HUES64 (cell line): ENCODE results near the gene GPATCH8.
"Not testable (repeated sequence)": the region's sequence is repeated elsewhere in the genome, so short reads cannot be mapped to it uniquely, and the experiment has no call there.

Experiments
- H3K27ac ChIP-seq: 2 replicates; pipeline ENCODE4 v1.7.0; 2013; ENCODE audit warnings: low read depth, low read length, inconsistent platforms
- H3K27me3 ChIP-seq: 2 replicates; pipeline ENCODE4 v1.6.1; 2013; ENCODE audit warnings: mild to moderate bottlenecking, low read length; ENCODE audit not compliant: insufficient read depth
- H3K36me3 ChIP-seq: 2 replicates; pipeline ENCODE4 v1.6.1; 2013; ENCODE audit warnings: mild to moderate bottlenecking, low read length; ENCODE audit not compliant: insufficient read depth
- H3K4me1 ChIP-seq: 2 replicates; pipeline ENCODE4 v1.6.1; 2013; ENCODE audit warnings: mild to moderate bottlenecking, low read length, moderate library complexity; ENCODE audit not compliant: insufficient read depth
- H3K4me3 ChIP-seq: 2 replicates; pipeline ENCODE4 v1.5.1; 2013; ENCODE audit warnings: mild to moderate bottlenecking, low read length, moderate library complexity
- H3K9ac ChIP-seq: 2 replicates; pipeline ENCODE4 v1.6.1; 2013; ENCODE audit warnings: mild to moderate bottlenecking, low read depth, low read length
- H3K9me3 ChIP-seq: 2 replicates; pipeline ENCODE4 v1.6.1; 2013; ENCODE audit warnings: low read depth, low read length; ENCODE audit not compliant: insufficient read depth
- WGBS: fragments of 150-250, 120-280 bp; methylation state at CpG from one replicate; pipeline ENCODE4 v1.1.7; 2013; ENCODE audit warnings: missing lambda C conversion rate; 5-methylcytosine and 5-hydroxymethylcytosine counted together

GPATCH8 gene

DNA sequence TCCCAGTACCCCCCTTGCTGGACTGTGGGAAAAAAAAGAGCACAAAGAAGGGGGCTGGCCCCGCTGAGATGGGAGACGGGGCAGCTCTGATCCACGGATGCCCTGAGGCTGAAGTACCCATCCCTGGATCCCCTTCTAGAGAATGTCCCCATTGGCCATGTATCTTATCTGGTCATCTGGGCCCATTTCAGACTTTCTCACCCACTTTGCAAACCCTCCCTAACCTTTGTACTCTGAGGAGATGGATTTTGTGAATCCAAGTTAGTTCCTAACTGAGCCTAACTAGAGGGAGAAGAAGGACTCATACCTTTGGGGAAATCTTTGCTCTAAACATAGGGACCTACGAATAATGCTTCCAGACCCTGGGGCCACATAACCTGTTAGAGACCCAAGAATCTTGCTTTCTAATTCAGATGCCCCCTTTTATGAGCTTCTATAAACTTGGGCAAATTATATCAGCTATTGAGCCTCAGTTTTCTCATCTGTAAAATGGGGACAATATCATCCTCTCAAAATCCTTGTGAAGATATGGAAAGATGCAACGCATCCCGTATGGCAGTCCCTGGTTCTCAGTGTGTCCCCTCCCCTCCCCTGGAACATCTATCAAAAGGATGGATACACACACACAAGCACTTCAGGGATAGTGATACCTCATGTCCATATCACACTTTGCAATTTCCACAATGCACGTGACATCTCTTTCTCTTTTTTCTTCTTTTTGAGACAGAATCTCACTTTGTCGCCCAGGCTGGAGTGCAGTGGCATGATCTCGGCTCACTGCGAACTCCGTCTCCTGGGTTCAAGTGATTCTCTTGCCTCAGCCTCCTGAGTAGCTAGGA is 37.3 kb upstream of the GPATCH8 start:
- 45% methylated on average over 11 of the region's 11 CpGs for WGBS
- Histone ChIP-seq H3K4me1 (peaks cover 48% of the 10 kb centered on the region), H3K9ac (no peak overlapping the region), H3K27ac (peak overlapping the region; percentile 95), H3K9me3 (no peaks in the 10 kb centered on the region), H3K27me3 (peaks cover 81% of the 10 kb centered on the region), H3K36me3 (no peaks in the 10 kb centered on the region), H3K4me3 (peak overlapping the region; percentile 14; the same call in 1 of the 2 replicates)

DNA sequence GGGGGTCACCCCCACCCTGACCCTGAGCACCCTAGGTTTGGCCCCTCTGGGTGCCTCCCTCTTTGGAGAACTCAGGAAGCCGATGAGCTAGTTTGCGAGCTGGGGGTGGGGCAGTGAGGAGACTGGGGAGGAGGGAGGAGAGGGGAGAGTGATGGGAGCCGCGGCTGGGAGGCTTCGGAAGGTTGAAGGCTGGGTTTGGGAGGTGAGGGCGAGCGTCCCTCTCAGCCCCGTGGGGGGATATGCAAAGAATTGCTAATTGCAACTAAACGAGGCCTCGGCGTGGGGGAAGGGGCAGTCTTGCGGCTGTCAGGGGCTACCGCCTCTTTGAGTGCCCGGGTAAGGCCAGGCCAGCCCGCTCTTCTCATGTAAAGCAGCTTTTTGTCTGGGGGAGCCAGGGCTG is 36.5 kb upstream of the GPATCH8 start:
- H3K4me3 ChIP-seq: peak overlapping the region; percentile 20; the same call in 1 of the 2 replicates
- peaks cover 43% of the 10 kb centered on the region for H3K4me1 ChIP-seq
- H3K9me3 ChIP-seq: no peaks in the 10 kb centered on the region
- no peaks in the 10 kb centered on the region for H3K36me3 ChIP-seq
- peaks cover 74% of the 10 kb centered on the region for H3K27me3 ChIP-seq
- 1% methylated on average over 15 of the region's 15 CpGs for WGBS
- peak overlapping the region; percentile 95 for H3K27ac ChIP-seq
- H3K9ac ChIP-seq: no peak overlapping the region

DNA sequence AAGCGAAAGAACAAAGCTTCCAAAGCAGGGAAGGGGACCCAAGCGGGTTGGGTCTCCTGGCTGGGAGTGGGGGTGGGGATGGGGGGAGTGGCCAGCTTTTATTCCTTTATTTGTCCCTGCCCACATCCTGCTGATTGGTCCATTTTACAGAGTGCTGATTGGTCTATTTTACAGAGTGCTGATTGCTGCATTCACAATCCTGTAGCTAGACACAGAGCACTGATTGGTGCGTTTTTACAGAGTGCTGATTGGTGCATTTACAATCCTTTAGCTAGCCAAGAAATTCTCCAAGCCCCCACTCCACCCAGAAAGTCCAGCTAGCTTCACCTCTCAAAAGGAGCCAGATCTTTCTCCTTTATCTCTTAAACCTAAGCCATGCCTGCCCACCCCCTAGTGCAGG is 34.7 kb upstream of the GPATCH8 start:
- not testable (repeated sequence) for H3K9ac ChIP-seq, H3K9me3 ChIP-seq, H3K27ac ChIP-seq, H3K4me3 ChIP-seq, H3K36me3 ChIP-seq
- H3K27me3 ChIP-seq: peaks cover 64% of the 10 kb centered on the region
- peaks cover 36% of the 10 kb centered on the region for H3K4me1 ChIP-seq
- whole genome bisulfite sequencing: 92% methylated on average over 3 of the region's 3 CpGs

DNA sequence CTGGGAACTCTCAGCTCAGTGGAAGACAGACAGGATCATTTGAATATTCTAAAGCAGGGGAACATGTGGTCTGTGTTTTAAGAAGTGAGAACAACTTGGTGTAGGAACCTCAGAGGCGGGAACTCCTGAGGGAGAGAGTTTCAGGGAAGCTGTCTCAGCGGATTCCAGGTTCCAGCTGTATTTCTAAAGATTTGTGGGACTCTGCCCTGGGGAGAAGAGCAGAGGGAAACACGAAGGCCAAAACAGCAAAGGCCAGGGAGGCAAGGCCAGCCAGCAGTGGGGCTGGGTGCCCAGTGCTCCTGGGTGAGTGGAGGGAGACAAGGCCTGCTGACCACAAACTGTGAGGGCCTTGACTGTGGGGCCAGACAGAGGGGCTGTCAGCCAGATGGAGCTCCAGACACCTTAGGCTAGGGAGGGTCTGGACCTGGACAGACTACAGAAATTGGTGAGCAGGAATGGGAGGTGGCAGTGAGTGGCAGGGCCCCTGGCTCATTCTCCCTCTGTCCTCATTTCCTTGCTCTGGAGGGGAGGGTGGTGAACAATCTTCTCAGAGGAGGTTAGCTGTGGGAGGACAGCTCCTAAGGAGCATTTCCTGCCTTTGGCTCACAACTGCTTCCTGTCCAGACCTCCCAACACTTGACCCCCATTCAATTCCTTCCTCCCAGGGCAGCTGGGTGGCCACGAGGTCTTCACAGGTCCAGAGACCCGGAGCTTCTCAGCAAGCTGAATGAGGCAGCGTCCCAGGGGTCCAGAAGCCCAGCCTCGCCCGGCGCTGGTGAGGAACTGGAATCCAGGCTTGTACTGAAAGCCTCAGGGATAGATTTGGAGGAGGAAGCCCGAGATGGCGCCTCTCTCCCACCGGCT is 33.1 kb upstream of the GPATCH8 start:
- H3K27ac ChIP-seq: no peak overlapping the region
- H3K27me3 ChIP-seq: peaks cover 49% of the 10 kb centered on the region
- no peak overlapping the region for H3K4me3 ChIP-seq
- peaks cover 22% of the 10 kb centered on the region for H3K4me1 ChIP-seq
- WGBS: 60% methylated on average over 12 of the region's 12 CpGs
- H3K9ac ChIP-seq: no peak overlapping the region
- no peaks in the 10 kb centered on the region for H3K9me3 ChIP-seq
- no peaks in the 10 kb centered on the region for H3K36me3 ChIP-seq

DNA sequence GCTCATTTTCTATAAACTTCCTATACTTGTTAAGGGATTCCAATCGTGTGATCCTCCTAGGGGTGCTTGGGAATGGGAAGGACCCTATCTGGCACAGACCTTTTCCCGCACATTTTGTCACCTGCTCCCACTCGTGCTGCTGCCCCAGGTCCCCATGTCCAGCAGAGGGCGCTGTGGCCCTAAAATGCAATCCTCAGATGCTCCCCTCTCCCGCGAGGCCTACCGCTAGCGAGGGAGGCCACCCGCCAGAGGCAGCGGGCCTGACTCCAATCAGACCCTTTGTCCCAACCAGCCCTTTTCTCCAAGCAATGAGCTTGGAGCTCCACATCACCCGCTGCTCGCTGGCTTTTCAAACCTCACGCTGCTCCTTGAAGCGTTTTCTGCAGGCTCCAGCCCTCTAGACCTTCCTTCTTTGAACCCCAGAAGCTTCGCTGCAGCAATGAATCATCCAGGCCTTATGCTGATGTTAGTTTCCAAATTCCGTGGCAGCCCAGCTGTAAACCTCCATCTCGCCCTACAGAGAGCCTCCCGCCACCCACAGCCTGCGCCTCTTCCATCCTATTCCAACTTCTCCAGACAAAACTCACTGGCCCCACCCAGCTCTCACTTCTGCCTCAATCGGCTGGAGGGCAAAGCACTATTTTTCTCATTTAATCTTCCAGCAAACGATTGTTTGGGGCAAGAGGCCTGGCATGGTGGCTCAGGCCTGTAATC is 30.5 kb upstream of the GPATCH8 start:
- Histone ChIP-seq H3K9ac (peak overlapping the region; percentile 65; the same call in 1 of the 2 replicates), H3K4me1 (peaks cover 17% of the 10 kb centered on the region), H3K27me3 (peaks cover 29% of the 10 kb centered on the region), H3K4me3 (peak overlapping the region; percentile 25; the same call in 1 of the 2 replicates), H3K9me3 (no peaks in the 10 kb centered on the region), H3K36me3 (no peaks in the 10 kb centered on the region), H3K27ac (peak overlapping the region; percentile 45; the same call in 1 of the 2 replicates)
- 24% methylated on average over 21 of the region's 21 CpGs for WGBS

DNA sequence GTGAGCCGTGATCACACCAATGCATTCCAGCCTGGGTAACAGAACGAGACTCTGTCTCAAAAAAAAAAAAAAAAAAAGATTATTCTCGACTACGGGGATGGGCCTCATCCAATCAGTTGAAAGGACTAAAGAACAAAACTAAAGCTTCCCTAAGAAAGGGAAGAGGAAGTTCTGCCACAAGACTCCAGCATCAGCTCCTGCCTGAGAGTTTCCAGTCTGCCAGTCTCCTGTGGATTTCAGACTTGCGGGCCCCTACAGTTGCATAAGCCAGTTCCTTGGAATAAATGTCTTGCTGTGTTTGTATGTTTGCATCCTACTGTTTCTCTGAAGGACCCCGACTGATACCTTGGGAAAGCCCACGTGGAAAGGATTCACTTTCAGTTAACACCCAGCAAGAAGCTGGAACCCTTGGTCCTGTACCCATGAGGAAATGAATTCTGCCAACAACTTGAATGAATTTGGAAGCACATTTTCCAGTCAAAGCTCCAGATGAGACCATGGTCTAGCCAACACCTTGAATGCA is 27.8 kb upstream of the GPATCH8 start:
- no peak overlapping the region for H3K4me3 ChIP-seq
- peaks cover 7% of the 10 kb centered on the region for H3K4me1 ChIP-seq
- peaks cover 6% of the 10 kb centered on the region for H3K27me3 ChIP-seq
- H3K9ac ChIP-seq: no peak overlapping the region
- peaks cover 5% of the 10 kb centered on the region; the same call in 1 of the 2 replicates for H3K9me3 ChIP-seq
- 77% methylated on average over 7 of the region's 7 CpGs for WGBS
- no peak overlapping the region for H3K27ac ChIP-seq
- H3K36me3 ChIP-seq: no peaks in the 10 kb centered on the region

DNA sequence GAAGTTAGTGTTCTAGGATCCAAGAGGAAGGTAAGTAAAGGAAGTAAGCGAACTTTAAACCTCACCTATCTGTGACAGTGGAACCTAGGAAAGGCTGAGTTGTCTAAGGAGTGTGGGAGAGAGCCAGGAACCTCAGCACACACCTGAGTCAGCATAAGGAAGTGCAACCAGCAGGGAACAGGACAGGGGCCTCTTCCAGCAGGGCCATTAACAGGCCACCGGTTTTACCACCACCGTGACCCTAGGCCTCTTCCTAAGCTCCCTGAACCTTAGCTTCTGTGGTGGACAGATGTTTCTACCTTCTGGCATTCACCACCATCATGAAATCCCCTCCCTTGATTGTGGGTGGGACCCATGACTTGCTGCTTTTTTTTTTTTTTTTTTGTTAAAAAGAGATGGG is 26.7 kb upstream of the GPATCH8 start:
- Histone ChIP-seq H3K36me3 (no peaks in the 10 kb centered on the region), H3K4me1 (peaks cover 7% of the 10 kb centered on the region), H3K27me3 (no peaks in the 10 kb centered on the region; the same call in 1 of the 2 replicates), H3K4me3 (no peak overlapping the region), H3K9me3 (peaks cover 5% of the 10 kb centered on the region; the same call in 1 of the 2 replicates), H3K9ac (no peak overlapping the region), H3K27ac (no peak overlapping the region)
- 77% methylated on average over 3 of the region's 3 CpGs for WGBS

DNA sequence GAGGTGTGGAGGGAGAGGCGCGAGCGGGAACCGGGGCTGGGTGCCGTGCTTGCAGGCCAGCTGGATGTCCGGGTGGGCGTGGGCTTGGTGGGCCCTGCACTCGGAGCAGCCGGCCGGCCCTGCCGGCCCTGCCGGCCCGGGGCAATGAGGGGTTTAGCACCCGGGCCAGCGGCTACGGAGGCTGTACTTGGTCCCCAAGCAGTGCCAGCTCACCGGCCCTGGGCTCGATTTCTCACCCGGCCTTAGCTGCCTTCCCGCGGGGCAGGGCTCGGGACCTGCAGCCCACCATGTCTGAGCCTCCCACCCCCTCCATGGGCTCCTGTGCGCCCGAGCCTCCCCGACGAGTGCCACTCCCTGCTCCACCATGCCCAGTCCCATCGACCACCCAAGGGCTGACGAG is 24.7 kb upstream of the GPATCH8 start:
- 95% methylated on average over 28 of the region's 28 CpGs for WGBS

DNA sequence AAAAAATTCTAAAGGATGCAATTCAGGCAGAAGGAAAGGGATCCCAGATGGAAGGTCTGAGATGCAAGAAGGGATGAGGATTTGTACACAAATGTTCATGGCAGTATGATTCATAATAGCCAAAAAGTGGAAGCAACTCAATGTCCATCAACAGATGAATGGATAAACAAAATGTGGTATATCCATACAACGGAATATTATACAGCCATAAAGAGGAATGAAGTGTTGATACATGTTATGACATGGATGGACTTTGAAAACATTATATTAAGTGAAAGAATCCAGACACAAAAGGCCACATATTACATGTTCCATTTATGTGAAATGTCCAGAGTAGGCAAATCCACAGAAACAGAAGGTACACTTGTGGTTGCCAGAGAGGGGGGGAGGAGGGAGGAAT is 23.9 kb upstream of the GPATCH8 start:
- H3K36me3 ChIP-seq: no peaks in the 10 kb centered on the region
- H3K27ac ChIP-seq: no peak overlapping the region
- H3K4me1 ChIP-seq: no peaks in the 10 kb centered on the region
- no peak overlapping the region for H3K4me3 ChIP-seq
- no peak overlapping the region for H3K9ac ChIP-seq
- no peaks in the 10 kb centered on the region for H3K27me3 ChIP-seq
- peaks cover 5% of the 10 kb centered on the region; the same call in 1 of the 2 replicates for H3K9me3 ChIP-seq
- no CpG with 5 or more reads among the region's 1 CpG for WGBS

More for the DNA sequence above, 24.7 kb upstream of the GPATCH8 start:
- H3K4me3 ChIP-seq: no peak overlapping the region
- H3K4me1 ChIP-seq: no peaks in the 10 kb centered on the region
- H3K27ac ChIP-seq: no peak overlapping the region
- H3K36me3 ChIP-seq: no peaks in the 10 kb centered on the region
- peaks cover 5% of the 10 kb centered on the region; the same call in 1 of the 2 replicates for H3K9me3 ChIP-seq
- H3K27me3 ChIP-seq: no peaks in the 10 kb centered on the region
- H3K9ac ChIP-seq: no peak overlapping the region

DNA sequence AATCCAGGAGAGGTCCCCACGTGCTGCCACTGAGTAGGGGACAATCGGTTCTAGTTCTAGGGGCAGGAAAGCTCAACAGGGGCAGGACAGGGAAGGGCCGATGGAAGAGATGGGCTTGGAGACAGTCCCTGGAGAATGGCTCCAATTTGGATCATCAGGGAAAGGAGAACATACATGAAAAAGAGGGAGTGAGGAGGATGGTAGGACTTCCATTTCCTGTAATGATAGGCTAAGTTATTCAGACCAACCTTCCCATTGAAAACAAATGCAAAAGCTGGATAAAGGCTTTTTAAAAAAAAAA is 20.4 kb upstream of the GPATCH8 start:
- no peaks in the 10 kb centered on the region for H3K36me3 ChIP-seq
- H3K27me3 ChIP-seq: no peaks in the 10 kb centered on the region
- no peaks in the 10 kb centered on the region for H3K4me1 ChIP-seq
- no peak overlapping the region for H3K9ac ChIP-seq
- WGBS: 82% methylated on average over 3 of the region's 3 CpGs
- peaks cover 5% of the 10 kb centered on the region; the same call in 1 of the 2 replicates for H3K9me3 ChIP-seq
- no peak overlapping the region for H3K4me3 ChIP-seq
- no peak overlapping the region for H3K27ac ChIP-seq
